GM18873 (cell line): ENCODE results near the gene POU6F2.

ENCODE experiments used
- ATAC-seq: cut with Tn5 transposase; IDR thresholded peaks from one replicate; pipeline ENCODE4 v1.9.1; 2021; ENCODE audit warnings: mild to moderate bottlenecking, moderate library complexity, moderate number of reproducible peaks; ENCODE audit not compliant: unreplicated experiment, low FRiP score

The POU6F2 gene

GRCh38 chr7:39238234-39238869 lies 260.6 kb downstream of the POU6F2 start:
- ATAC-seq, result no peak

GRCh38 chr7:39240864-39241263 lies 263.2 kb downstream of the POU6F2 start:
- ATAC-seq, result no peak

- ATAC-seq, result no peak
Measured at GRCh38 chr7:39247576-39247975, 269.9 kb downstream of the POU6F2 start.

- ATAC-seq, result no peak
Measured at GRCh38 chr7:39248041-39248691, 270.5 kb downstream of the POU6F2 start.

- ATAC-seq, result no peak
Measured at GRCh38 chr7:39248692-39249090, 271.0 kb downstream of the POU6F2 start.

GRCh38 chr7:39249635-39250152 lies 272.0 kb downstream of the POU6F2 start:
- no peak for ATAC-seq

- no peak for ATAC-seq
Measured at GRCh38 chr7:39252916-39253315, 275.2 kb downstream of the POU6F2 start.

- ATAC-seq, result no peak
Measured at GRCh38 chr7:39259391-39260003, 281.8 kb downstream of the POU6F2 start.

- ATAC-seq, result no peak
Measured at GRCh38 chr7:39260279-39260844, 282.7 kb downstream of the POU6F2 start.

- no peak for ATAC-seq
Measured at GRCh38 chr7:39261771-39262170, 284.1 kb downstream of the POU6F2 start.

- no peak for ATAC-seq
Measured at GRCh38 chr7:39265641-39266591, 288.2 kb downstream of the POU6F2 start.

GRCh38 chr7:39269034-39269433 lies 291.3 kb downstream of the POU6F2 start:
- ATAC-seq, result no peak

GRCh38 chr7:39270018-39270417 lies 292.3 kb downstream of the POU6F2 start:
- ATAC-seq, result no peak

- no peak for ATAC-seq
Measured at GRCh38 chr7:39271402-39271801, 293.7 kb downstream of the POU6F2 start.

GRCh38 chr7:39272111-39272510 lies 294.4 kb downstream of the POU6F2 start:
- ATAC-seq, result no peak

- no peak for ATAC-seq
Measured at GRCh38 chr7:39272691-39273090, 295.0 kb downstream of the POU6F2 start.

- no peak for ATAC-seq
Measured at GRCh38 chr7:39280337-39280736, 302.6 kb downstream of the POU6F2 start.

- no peak for ATAC-seq
Measured at GRCh38 chr7:39285256-39285655, 307.5 kb downstream of the POU6F2 start.

GRCh38 chr7:39288303-39288702 lies 310.6 kb downstream of the POU6F2 start:
- ATAC-seq, result no peak
